GM19239 (cell line): ENCODE data around the gene ZNF217.
"Not testable (repeated sequence)": the region's sequence is repeated elsewhere in the genome, so short reads cannot be mapped to it uniquely, and the experiment has no call there.

Source experiments
- DNase-seq: peaks from one replicate; pipeline ENCODE4 v3.0.0; 2011; ENCODE audit warnings: low spot score; ENCODE audit not compliant: insufficient read length
- FAIRE-seq: peaks from 2 replicates; lab custom pipeline; 2011; peaks lifted over from hg19 to GRCh38; lab: Jason Lieb, UNC

ZNF217 gene

DNA sequence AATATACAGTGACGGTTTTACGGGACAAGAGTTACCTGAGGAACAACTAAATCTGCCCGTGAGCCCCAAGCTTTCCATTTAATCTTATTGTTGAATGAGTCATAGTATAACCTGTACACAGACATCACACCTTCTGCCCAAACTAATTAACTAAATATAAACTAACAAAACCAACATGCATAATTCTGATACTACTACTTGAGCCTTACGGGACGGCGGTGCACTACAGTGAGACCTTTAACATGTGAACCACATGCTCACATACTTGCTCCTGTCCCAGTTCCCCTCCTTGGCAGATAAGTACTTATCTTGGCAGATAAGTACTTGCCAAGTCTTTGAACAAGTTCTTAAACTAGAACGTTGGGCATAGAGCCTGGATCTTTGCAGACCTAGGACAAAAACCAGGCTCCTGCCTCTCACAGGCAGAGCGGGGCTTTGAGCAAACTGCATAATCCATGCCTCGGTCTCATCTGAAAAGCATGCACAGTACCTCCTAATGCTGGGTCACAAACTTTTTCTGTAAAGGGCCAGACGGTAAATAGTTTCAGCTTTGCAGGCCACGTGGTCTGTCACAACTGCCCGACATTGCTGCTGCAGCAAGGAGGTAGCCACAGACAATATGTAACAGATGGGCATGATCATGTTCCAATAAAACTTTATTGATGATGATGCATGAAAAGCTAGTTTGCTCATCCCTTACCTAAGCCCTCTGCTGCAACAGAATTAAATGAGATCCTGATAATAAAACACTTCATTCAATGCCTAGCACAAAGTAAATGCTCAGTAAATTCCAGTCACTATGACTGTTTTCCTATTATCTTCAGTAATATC, 23.0 kb downstream of the ZNF217 start:
- DNase-seq (no peak), FAIRE-seq (no peak)

DNA sequence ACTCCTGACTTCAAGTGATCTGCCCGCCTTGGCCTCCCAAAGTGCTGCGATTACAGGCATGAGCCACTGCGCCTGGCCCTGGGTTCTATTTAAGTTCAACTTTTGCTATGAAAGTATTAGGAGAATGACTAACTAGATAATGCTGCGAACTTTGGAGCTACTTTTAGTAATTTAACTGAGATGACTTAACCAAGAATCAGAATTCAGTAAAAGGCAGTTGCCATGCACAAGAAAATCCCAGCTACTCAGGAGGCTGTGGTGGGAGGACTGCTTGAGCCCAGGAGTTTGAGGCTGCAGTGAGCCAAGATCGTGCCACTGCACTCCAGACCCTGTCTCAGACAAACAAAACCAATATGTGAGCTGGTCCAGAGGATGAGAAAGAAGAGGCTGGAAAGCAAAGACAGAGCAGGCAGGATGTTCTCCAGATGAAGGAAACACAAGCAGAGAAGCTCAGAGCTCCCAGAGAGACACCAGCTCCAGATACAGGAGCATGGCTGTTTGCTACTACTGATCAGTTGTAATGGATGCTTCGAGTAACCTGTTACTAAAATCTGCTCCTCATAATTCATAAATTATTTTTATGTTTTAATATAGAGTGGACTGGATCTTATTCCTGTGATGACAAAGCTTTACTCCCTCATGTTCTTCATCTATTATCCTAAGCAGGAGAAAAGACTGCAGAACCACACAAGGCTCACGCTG, 23.9 kb downstream of the ZNF217 start:
- FAIRE-seq, result no peak
- no peak for DNase-seq

DNA sequence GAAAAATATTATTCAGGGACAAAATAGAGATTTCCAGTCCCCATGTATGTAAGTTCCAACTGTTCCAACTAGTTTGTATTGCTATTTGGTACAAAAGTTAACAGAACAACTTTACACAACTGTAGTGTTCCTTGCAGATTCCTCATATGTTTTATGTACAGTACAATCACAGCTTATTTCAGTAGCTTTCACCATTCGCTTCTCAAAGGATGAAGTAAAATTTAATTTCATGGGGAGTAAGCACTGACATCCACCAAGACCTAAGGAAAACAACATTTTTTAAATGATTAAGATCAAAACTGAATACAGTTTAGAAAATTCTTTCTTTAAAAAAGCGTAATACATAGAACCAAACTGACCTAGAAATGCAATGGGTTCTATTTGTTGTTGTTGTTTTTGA, 24.6 kb downstream of the ZNF217 start:
- no peak for FAIRE-seq

DNA sequence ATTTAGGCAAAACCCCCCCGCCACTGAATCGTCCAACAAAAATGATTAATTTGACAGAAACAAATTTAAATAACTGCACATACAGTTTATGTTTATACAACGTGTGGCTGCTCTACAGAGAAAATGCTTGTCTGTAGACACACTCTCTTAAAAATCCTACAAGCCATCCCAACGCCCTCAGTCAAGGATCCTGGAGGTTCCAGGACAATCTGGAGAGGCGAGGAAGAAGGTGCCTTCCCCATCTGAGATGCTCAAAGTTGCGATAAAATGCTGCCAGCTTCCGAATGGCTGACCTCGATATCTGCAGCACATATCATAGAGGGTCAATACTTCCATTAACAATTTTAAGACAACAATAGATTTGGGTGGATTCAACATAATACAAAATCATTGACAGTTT, 25.3 kb downstream of the ZNF217 start:
- FAIRE-seq, result no peak
- DNase-seq, result no peak

More for the DNA sequence above, 24.6 kb downstream of the ZNF217 start:
- DNase-seq, result no peak

DNA sequence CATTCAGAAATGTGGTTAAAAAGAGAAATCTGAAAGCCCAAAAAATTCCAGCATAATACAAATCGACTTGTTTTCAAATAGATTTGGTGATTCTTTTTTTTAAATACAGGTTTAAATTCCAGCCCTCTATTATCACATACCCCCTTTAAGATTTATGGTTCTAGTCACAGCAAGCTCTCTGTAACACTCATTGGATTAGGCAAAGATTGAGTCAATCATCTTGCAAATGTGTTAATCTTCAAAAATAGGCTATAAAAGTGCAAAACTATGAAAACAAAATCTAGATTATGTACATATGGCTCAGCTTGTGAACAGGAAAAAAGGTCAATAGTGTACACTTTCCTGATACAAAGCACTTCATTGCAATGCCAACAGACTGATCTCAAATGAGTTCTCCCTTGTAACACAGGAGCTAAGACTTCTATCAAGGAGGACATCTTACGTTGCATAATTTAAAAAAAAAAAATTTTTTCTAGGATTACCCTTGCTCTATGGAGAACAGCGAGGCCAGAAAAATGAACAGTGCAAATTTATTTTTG, 26.2 kb downstream of the ZNF217 start:
- DNase-seq (no peak), FAIRE-seq (no peak)

DNA sequence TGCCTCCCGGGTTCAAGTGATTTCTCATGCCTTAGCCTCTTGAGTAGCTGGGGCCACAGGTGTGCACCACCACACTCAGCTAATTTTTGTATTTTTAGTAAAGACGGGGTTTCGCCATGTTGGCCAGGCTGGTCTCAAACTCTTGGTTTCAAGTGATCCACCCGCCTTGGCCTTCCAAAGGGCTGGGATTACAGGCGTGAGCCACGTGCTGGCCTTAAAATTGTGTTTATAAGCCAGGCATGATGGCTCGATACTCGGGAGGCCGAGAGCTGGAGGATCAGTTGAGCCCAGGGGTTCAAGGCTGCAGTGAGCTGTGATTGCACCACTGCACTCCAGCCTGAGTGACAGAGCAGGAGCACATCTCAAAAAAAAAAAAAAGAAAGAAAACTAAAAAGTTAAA, 27.0 kb downstream of the ZNF217 start:
- not testable (repeated sequence) for DNase-seq, FAIRE-seq

DNA sequence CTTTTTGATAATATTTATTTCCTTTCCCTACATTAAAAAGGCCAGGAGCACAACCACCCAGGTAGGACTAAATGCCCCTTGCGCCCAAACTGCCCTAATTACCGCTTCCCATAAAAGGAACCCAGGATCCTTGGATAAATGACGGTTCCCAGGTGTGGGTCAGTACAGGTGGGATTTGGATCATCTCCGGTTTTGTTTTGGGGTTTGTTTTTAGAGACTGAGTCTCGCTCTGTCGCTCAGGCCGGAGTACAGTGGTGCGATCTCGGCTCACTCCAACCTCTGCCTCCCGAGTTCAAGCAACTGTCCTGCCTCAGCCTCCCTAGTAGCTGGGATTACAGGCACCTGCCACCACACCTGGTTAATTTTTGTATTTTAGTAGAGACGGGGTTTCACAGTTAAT, 28.4 kb downstream of the ZNF217 start:
- no peak for FAIRE-seq
- DNase-seq, result no peak

DNA sequence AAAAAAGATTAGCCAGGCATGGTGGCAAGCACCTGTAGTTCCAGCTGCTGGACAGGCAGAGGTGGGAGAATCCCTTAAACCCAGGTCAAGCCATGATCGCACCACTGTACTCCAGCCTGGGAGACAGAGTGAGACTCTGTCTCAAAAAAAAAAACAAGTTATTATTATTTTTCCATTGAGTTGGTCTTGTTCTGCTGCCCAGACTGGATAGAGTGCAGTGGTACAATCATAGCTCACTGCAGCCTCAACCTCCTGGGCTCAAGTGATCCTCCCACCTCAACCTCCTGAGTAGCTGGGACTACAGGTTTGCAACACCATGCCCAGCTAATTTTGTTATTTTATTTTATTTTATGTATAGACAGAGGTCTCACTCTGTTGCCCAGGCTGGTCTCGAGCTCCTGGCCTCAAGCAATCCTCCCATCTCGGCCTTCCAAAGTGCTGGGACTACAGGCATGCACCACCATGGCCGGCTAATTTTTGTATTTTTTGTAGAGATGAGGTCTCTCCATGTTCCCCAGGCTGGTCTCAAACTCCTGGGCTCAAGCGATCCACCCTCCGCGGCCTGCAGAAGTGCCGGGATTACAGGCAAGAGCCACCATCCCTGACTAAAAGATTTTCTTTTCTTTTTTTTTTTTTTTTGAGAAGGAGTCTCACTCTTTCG, 31.4 kb downstream of the ZNF217 start:
- FAIRE-seq, result not testable (repeated sequence)

DNA sequence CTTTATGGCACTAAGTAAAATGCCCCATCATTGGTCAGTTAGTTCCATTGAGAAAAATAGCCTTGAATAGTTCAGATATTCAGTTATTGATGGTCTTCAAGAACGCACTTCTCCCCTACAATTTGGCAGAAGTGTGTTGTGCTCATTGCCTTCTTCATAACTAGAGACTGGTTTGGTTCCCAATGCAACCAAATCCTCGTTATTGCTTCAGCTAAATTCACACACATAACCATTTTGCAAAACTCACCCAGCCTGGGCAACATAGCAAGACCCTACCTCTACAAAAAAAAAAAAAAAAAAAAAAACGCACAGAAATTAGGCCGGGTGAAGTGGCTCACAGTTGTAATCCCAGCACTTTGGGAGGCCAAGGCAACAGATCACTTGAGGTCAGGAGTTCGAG, 32.1 kb downstream of the ZNF217 start:
- DNase-seq, result no peak
- FAIRE-seq, result no peak

More for the DNA sequence above, 31.4 kb downstream of the ZNF217 start:
- not testable (repeated sequence) for DNase-seq

DNA sequence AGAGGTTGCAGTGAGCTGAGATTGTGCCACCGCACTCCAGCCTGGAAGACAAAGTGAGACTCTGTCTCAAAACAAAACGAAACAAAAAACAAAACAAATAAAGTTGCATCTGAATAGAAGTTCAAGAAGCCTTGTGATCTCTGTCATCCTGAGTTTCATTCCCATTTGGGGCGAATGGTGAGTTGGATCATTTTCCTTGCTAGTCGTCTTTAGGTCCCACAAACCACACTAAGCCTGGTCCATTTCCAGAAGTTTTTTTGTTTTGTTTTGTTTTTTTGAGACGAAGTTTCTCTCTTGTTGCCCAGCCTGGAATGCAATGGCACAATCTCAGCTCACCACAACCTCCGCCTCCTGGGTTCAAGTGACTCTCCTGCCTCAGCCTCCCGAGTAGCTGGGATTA, 33.8 kb downstream of the ZNF217 start:
- FAIRE-seq (no peak), DNase-seq (no peak)

DNA sequence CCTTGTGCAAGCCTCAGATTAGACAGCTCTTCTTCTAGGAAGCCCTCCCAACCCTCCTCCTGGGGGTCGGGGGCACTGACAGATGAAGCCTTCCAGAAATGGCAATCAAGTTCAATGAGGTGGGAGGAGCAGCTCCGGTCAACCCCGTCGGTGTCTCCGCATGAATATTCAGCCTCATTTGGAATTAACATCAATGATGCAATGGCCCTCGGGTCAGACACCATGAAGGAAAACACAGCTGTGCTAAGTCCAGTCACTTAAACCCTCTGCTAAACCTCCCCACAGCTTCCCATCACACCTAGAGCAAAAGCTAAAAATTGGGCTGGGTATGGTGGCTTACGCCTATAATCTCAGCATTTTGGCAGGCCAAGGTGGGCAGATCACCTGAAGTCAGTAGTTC, 36.5 kb downstream of the ZNF217 start:
- FAIRE-seq, result no peak
- DNase-seq, result no peak

DNA sequence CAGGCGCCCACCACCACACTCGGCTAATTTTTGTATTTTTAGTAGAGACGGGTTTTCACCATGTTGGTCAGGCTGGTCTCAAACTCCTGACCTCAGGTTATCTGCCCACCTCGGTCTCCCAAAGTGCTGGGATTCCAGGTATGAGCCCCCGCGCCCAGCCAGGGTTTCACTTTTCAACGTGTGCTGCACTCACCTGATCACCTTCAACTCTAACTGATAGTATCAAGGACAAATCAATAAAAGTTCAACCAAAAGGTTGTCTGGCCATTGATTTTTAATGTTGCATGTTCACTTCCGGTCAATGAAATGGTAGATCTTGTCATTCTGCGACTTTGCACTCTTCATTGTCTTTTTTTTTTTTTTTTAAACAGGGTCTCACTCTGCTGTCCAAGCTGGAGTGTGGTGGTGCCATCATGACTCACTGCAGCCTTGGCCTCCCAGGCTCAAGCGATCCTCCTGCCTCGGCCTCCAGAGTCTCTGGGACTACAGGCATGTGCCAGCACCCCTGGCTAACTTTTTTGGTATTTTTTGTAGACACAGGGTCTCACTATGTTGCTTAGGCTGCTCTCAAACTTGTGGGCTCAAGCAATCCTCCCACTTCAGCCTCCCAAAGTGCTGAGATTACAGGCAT, 37.3 kb downstream of the ZNF217 start:
- FAIRE-seq, result no peak
- DNase-seq, result no peak

DNA sequence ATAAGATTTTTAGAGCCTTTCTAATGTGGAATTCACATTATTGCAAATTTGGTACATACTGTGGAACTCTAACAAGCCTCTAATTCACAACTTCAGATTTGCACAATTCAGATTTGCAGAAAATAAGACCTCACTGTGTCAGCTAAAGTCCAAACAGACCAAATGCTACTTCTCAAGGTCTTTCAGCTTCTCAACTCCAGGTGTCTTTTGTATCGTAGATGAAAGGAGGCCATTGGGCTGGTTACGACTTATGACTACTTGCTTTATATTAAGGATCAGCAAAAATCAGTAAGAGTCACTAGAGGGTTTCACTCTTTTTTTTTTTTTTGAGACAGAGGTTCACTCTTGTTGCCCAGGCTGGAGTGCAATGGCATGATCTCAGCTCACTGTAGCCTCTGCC, 37.8 kb downstream of the ZNF217 start:
- DNase-seq, result no peak
- no peak for FAIRE-seq

DNA sequence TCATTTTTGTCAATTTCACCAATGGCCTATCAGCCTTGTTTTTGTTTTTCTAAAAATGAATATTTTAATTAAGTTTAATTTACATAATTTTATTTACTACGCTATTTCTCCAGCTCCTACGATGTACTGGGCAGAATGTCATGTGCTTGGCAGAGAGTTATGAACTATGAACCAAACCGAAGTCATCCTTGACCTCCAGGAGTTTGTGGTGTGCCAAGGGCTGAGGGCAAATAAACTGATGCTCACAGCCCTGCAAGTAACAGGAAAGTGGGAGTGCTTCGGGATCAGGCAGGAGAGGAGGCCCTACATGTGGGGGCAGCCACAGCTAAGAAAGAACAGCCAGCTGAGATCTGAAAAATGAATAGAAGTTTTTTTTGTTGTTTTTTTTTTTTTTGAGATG, 38.6 kb downstream of the ZNF217 start:
- FAIRE-seq (no peak), DNase-seq (no peak)

DNA sequence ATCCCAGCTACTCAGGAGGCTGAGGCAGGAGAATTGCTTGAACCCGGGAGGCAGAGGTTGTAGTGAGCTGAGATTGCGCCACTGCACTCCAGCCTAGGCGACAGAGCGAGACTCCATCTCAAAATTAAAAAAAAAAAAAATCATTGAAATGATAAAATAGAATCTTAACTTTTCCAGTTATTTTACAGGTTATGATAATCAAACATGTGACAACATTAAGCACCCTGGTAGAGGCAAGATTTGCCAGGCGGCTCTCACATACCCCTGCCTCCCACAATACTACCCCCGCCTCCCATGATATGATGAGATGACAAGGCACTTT, 41.1 kb downstream of the ZNF217 start:
- DNase-seq, FAIRE-seq: not testable (repeated sequence)

DNA sequence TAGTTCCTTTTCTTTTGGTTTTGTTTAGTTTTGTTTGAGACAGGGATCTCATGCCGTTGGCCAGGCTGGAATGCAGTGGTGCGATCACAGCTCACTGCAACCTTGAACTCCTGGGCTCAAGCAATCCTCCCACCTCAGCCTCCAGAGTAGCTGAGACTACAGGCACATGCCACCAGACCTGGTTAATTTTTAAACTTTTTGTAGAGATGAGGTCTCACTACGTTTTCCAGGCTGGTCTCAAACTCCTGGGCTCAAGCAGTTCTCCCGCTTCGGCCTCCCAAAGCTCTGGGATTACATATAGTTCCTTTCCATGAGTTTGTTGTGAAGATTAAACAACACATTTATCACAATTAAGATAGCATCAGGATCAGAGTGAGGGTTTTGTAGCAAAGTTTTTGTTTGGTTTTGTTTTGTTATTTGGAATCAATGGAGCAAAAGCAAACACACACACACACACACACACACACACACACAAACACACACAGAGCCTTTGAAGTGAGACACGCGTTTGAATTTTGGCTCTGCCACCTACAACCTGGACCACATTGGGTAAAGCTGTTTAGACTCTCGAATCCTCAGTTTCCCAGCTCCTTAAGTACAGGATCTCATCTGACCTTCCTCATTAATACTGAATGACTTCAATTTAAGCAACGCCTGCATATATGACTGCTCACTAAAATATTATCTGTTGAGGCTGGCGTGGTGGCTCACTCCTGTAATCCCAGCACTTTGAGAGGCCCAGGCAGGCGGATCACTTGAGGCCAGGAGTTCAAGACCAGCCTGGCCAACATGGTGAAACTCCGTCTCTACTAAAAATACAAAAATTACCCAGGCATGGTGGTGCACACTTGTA, 41.7 kb downstream of the ZNF217 start:
- DNase-seq, FAIRE-seq: not testable (repeated sequence)

DNA sequence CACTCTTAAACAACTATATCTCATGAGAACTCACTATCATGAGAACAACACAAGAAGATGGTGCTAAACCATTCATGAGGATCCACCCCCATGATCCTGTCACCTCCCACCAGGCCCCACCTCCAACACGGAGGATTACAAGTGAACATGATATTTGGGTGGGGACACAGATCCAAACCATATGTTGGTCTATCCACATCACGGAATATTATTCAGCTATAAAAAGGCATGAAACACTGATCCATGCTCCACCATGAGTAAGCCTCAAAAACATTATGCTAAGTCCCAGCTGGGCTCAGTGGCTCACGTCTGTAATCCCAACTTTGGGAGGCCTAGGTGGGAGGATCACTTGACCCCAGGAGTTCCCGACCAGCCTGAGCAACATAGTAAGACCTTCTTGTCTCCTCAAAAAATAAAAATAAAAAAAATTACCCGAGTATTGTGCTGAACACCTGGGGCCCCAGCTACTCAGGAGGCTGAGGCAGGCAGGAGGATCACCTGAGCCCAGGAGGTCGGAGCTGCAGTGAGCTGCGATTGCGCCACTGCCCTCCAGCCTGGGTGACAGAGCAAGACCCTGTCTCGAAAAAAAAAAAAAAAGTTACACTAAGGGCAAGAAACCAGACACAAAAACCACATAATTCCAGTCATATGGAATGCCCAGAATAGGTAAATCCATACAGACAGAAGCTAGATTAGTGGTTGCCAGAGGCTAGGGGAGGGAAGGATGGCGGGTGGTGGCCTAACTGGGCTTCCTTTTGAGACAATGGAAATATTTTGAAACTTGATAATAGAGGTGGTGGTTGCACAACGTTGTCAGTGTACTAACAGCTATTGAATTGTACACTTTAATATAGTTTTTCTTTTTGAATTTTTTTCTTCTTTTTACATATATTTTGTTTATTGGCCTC, 43.1 kb downstream of the ZNF217 start:
- DNase-seq, result no peak
- FAIRE-seq, result no peak

DNA sequence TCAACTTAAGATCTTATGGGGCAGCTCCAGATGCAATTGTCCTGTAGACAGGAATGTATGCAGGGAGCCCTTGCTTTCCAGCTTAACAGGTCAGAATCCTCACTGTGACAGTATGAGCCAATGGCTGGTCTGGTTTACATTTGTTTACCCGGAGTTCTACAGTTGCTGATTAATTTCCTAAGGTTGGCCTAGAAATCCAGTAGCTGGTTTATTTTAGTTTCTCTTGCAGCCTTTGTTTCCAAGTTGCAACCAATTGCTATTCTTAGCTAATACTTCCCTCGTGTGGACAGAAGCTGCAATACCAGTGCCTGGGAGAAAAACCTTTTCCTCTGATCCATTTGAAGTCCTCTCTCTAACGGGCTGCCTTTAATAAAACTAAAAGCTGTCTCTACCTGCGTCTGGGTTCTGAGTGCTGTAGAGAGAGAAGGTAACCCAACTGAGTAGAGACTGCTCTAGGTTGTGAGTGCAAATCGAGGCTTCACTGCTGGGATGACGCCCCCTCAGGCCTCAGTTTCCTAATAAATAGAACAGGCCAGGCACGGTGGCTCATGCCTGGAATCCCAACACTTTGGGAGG, 45.9 kb downstream of the ZNF217 start:
- FAIRE-seq, result peak; percentile 40
- peak; percentile 24 for DNase-seq
